ELR (cell line): ENCODE data around the gene CHPT1.

Source experiments
- DNase-seq: peaks from one replicate; pipeline ENCODE4 v3.0.0-alpha.2; 2015; ENCODE audit warnings: low read depth

The CHPT1 gene

GRCh38 chr12:101685092-101685491 is 12.3 kb upstream of the CHPT1 start:
- DNase-seq: no peak

- DNase-seq: no peak
Observed at GRCh38 chr12:101686176-101686575, 11.3 kb upstream of the CHPT1 start.

- DNase-seq: no peak
Observed at GRCh38 chr12:101690544-101691098, 6.8 kb upstream of the CHPT1 start.

GRCh38 chr12:101691503-101692096 is 5.8 kb upstream of the CHPT1 start:
- DNase-seq: no peak

GRCh38 chr12:101694297-101694848 is 3.1 kb upstream of the CHPT1 start:
- peak; percentile 34 for DNase-seq

GRCh38 chr12:101694986-101695385 is 2.5 kb upstream of the CHPT1 start:
- DNase-seq: no peak

- DNase-seq: peak; percentile 78
Observed at GRCh38 chr12:101695706-101696105, 1.7 kb upstream of the CHPT1 start.

- DNase-seq: no peak
Observed at GRCh38 chr12:101696251-101697196, 916 bp upstream of the CHPT1 start.

GRCh38 chr12:101697930-101698799 is 725 bp downstream of the CHPT1 start:
- DNase-seq: peak; percentile 52

GRCh38 chr12:101698800-101699347 is 1.4 kb downstream of the CHPT1 start:
- peak; percentile 42 for DNase-seq

- DNase-seq: no peak
Observed at GRCh38 chr12:101700299-101700820, 2.9 kb downstream of the CHPT1 start.

GRCh38 chr12:101703487-101703886 is 6.0 kb downstream of the CHPT1 start:
- no peak for DNase-seq

- no peak for DNase-seq
Observed at GRCh38 chr12:101706403-101706802, 9.0 kb downstream of the CHPT1 start.

GRCh38 chr12:101707131-101707782 is 9.8 kb downstream of the CHPT1 start:
- peak; percentile 31 for DNase-seq

- DNase-seq: no peak
Observed at GRCh38 chr12:101710288-101710687, 12.8 kb downstream of the CHPT1 start.

- no peak for DNase-seq
Observed at GRCh38 chr12:101713059-101713682, 15.7 kb downstream of the CHPT1 start.

GRCh38 chr12:101713930-101714329 is 16.5 kb downstream of the CHPT1 start:
- DNase-seq: no peak

GRCh38 chr12:101714877-101715444 is 17.5 kb downstream of the CHPT1 start:
- DNase-seq: no peak

- peak; percentile 45 for DNase-seq
Observed at GRCh38 chr12:101719566-101719965, 22.1 kb downstream of the CHPT1 start.

- no peak for DNase-seq
Observed at GRCh38 chr12:101720118-101720517, 22.7 kb downstream of the CHPT1 start.
